Keratinocyte (primary cell): ENCODE measurements around the gene USP10. TPM values are rescaled to one million over a fixed set of nuclear protein-coding genes. Genes with fewer than 3 reads are reported as not detected.

ENCODE experiments used
- DNase-seq: peaks from one replicate; pipeline ENCODE4 v3.0.0-alpha.2; 2011; ENCODE audit warnings: low read depth, missing footprints, low spot score
- FAIRE-seq: peaks from 2 replicates; lab custom pipeline; 2011; peaks lifted over from hg19 to GRCh38; lab: Jason Lieb, UNC
- H2AFZ ChIP-seq: 2 replicates; pipeline ENCODE4 v1.6.0; 2012; ENCODE audit warnings: low read length, control low read depth, inconsistent platforms; ENCODE audit not compliant: control insufficient read depth
- H3K27ac ChIP-seq: 2 replicates; pipeline ENCODE4 v1.5.1; 2011; ENCODE audit warnings: low read length; ENCODE audit not compliant: control insufficient read depth, insufficient read depth
- H3K27me3 ChIP-seq: 3 replicates; pipeline ENCODE4 v1.6.0; 2011; ENCODE audit warnings: low read length; ENCODE audit not compliant: control insufficient read depth, insufficient read depth; ENCODE audit errors: extremely low read depth
- H3K36me3 ChIP-seq, 2 experiments: 2 replicates in 1 of 2; 3 replicates in 1 of 2; pipeline ENCODE4 v1.5.1; 2011; ENCODE audit warnings: low read length in 2 of 2, mild to moderate bottlenecking in 1 of 2; ENCODE audit not compliant: control insufficient read depth in 2 of 2, insufficient read depth in 2 of 2; ENCODE audit errors: extremely low read depth in 1 of 2
- H3K4me1 ChIP-seq: 3 replicates; pipeline ENCODE4 v1.5.1; 2011; ENCODE audit warnings: low read length; ENCODE audit not compliant: control insufficient read depth, insufficient read depth; ENCODE audit errors: extremely low read depth
- H3K4me2 ChIP-seq: 3 replicates; pipeline ENCODE4 v1.6.0; 2011; ENCODE audit warnings: low read depth, low read length; ENCODE audit not compliant: control insufficient read depth, insufficient read depth; ENCODE audit errors: extremely low read depth
- H3K4me3 ChIP-seq, 3 experiments: fragments of 200-600 bp in 1 of 3; sonication (generic) in 1 of 3; 2 replicates in 2 of 3; 3 replicates in 1 of 3; pipeline ENCODE4 v1.5.1; 2011 to 2016; ENCODE audit warnings: low read length in 3 of 3, mild to moderate bottlenecking in 3 of 3, control low read depth in 2 of 3, inconsistent platforms in 1 of 3, low read depth in 1 of 3, mixed read lengths in 1 of 3, mixed run types in 1 of 3, moderate library complexity in 1 of 3; ENCODE audit not compliant: control insufficient read depth in 2 of 3, insufficient read depth in 2 of 3; ENCODE audit errors: extremely low read depth in 1 of 3
- H3K79me2 ChIP-seq: 2 replicates; pipeline ENCODE4 v1.6.0; 2012; ENCODE audit warnings: low read length; ENCODE audit not compliant: control insufficient read depth, insufficient read depth
- H3K9ac ChIP-seq: 3 replicates; pipeline ENCODE4 v1.6.0; 2011; ENCODE audit warnings: low read length; ENCODE audit not compliant: control insufficient read depth, insufficient read depth; ENCODE audit errors: extremely low read depth
- H3K9me1 ChIP-seq: 3 replicates; pipeline ENCODE4 v1.6.0; 2011; ENCODE audit warnings: low read length; ENCODE audit not compliant: control insufficient read depth, insufficient read depth; ENCODE audit errors: extremely low read depth
- H3K9me3 ChIP-seq: 2 replicates; pipeline ENCODE4 v1.5.1; 2012; ENCODE audit warnings: low read depth, low read length; ENCODE audit not compliant: control insufficient read depth
- H4K20me1 ChIP-seq: 3 replicates; pipeline ENCODE4 v1.6.0; 2011; ENCODE audit warnings: low read length; ENCODE audit not compliant: control insufficient read depth, insufficient read depth; ENCODE audit errors: extremely low read depth
- CTCF ChIP-seq, 3 experiments: IDR thresholded peaks in 1 of 3; conservative IDR thresholded peaks in 1 of 3; optimal IDR thresholded peaks in 1 of 3; 2 replicates in 2 of 3; 3 replicates in 1 of 3; pipeline versions ENCODE3 to v1.5.1; 2011; ENCODE audit warnings: low read length in 3 of 3, mild to moderate bottlenecking in 3 of 3, moderate library complexity in 2 of 3, control low read depth in 1 of 3, inconsistent platforms in 1 of 3; ENCODE audit not compliant: insufficient read depth in 2 of 3; ENCODE audit errors: extremely low read depth in 1 of 3
- EZH2 ChIP-seq: IDR thresholded peaks from one replicate; pipeline ENCODE4 v1.6.1; 2012; ENCODE audit warnings: inconsistent platforms, mild to moderate bottlenecking, low read length, moderate library complexity
- dilution Hi-C: fragments of 300-500 bp; cut with MboI; formaldehyde crosslinking; loops from one replicate; pipeline ENCODE4 v1.7.0; 2020; ENCODE audit warnings: low sequenced_read_pairs; ENCODE audit not compliant: extremely low pct_ligation_motif_present
- polyA plus RNA-seq, 5 experiments: library from polyadenylated mRNA; depleted of rRNA in 3 of 5; stranded (reverse) in 3 of 5; stranded (forward) in 1 of 5; unstranded in 1 of 5; fragments of >200 nt; gene quantifications; 1 replicate in 1 of 5; 2 replicates in 3 of 5; 3 replicates in 1 of 5; pipeline versions ENCODE4 v1.2.1 to v1.2.3, GENCODE V29; 2011 to 2012; ENCODE audit warnings: missing spikeins in 2 of 5, low read depth in 1 of 5, low replicate concordance in 1 of 5

Gene USP10
- polyA plus RNA-seq, 1 donor (not counting 4 experiments of a cell fraction or from before 2014, with no cell fraction given), result 92.0 TPM

GRCh38 chr16:84821179-84821578 is 121.4 kb downstream of the USP10 start:
- dilution Hi-C loops, result no loop called here
- FAIRE-seq (no peak), DNase-seq (no peak)
- Histone ChIP-seq H4K20me1 (peaks cover 6% of the 10 kb centered on the region), H3K27ac (no peak overlapping the region), H3K27me3 (peaks cover 22% of the 10 kb centered on the region), H2AFZ (no peak overlapping the region), H3K36me3 (no peaks in the 10 kb centered on the region), H3K4me1 (peaks cover 15% of the 10 kb centered on the region), H3K9ac (no peak overlapping the region), H3K9me3 (no peaks in the 10 kb centered on the region), H3K4me2 (no peak overlapping the region), H3K9me1 (no peaks in the 10 kb centered on the region), H3K79me2 (no peaks in the 10 kb centered on the region), H3K4me3 (no peak overlapping the region)
- TF ChIP-seq EZH2 (no peak), CTCF (optimal IDR thresholded peaks at IDR 0.05 in 1 of 3, IDR thresholded peaks at IDR 0.05 in 1 of 3, conservative IDR thresholded peaks at IDR 0.05 in 1 of 3; ENCODE audit: extremely low read depth in 1 of 3, insufficient read depth in 2 of 3, low read length in 3 of 3) (no peak)

- no peaks in the 10 kb centered on the region for H3K9me1 ChIP-seq
- dilution Hi-C loops, result no loop called here
- no peak overlapping the region for H3K4me2 ChIP-seq
- no peak overlapping the region for H3K27ac ChIP-seq
- no peak overlapping the region for H3K4me3 ChIP-seq
- H3K36me3 ChIP-seq, result no peaks in the 10 kb centered on the region
- peaks cover 22% of the 10 kb centered on the region for H3K27me3 ChIP-seq
- no peak overlapping the region for H3K9ac ChIP-seq
- no peaks in the 10 kb centered on the region for H3K9me3 ChIP-seq
- H3K4me1 ChIP-seq, result peaks cover 15% of the 10 kb centered on the region
- no peak overlapping the region for H2AFZ ChIP-seq
- no peak for TF ChIP-seq CTCF (optimal IDR thresholded peaks at IDR 0.05 in 1 of 3, IDR thresholded peaks at IDR 0.05 in 1 of 3, conservative IDR thresholded peaks at IDR 0.05 in 1 of 3; ENCODE audit: extremely low read depth in 1 of 3, insufficient read depth in 2 of 3, low read length in 3 of 3)
- no peak for TF ChIP-seq EZH2
- H4K20me1 ChIP-seq, result peaks cover 6% of the 10 kb centered on the region
- DNase-seq (no peak), FAIRE-seq (no peak)
- H3K79me2 ChIP-seq, result no peaks in the 10 kb centered on the region
These were observed 122.2 kb downstream of the USP10 start for GRCh38 chr16:84821728-84822689.
